ENCODE data around the gene FARP1.
A peak's percentile ranks its signal among the peaks of the same experiment; 100 is the strongest.

The FARP1 gene

DNA sequence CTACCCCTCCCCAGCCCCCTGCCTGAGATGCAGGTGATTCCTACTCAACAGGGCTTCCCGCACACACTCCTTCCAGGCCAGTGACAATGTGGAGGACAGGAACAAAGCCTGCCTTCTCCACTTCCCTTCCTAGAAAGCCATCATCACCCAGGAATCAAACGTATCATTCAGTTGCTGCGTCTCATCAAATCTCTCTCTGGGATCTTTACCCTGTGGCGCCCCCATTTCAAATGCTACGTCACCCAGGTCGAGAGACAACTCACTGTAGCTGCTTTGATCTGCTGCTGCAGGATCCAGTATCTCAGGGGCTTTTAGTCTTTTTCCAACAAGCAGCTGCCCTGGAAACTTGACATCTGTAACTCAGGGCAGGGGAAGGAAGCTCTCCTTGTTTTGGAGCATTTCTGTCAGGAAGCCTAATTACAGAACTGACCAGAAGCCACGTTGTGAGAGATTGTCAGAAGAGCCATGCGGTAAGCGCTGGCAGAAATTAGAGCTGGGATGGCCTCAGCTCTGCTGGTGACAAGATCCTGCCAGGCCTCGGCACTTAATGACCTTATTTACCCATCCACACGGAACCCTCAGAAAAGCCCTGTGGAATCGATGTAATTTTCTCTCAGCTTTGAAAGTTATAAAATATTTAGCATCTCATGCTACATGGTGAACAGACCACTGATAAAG is 293.5 kb downstream of the FARP1 start:
- DNase-seq, result no peak

DNA sequence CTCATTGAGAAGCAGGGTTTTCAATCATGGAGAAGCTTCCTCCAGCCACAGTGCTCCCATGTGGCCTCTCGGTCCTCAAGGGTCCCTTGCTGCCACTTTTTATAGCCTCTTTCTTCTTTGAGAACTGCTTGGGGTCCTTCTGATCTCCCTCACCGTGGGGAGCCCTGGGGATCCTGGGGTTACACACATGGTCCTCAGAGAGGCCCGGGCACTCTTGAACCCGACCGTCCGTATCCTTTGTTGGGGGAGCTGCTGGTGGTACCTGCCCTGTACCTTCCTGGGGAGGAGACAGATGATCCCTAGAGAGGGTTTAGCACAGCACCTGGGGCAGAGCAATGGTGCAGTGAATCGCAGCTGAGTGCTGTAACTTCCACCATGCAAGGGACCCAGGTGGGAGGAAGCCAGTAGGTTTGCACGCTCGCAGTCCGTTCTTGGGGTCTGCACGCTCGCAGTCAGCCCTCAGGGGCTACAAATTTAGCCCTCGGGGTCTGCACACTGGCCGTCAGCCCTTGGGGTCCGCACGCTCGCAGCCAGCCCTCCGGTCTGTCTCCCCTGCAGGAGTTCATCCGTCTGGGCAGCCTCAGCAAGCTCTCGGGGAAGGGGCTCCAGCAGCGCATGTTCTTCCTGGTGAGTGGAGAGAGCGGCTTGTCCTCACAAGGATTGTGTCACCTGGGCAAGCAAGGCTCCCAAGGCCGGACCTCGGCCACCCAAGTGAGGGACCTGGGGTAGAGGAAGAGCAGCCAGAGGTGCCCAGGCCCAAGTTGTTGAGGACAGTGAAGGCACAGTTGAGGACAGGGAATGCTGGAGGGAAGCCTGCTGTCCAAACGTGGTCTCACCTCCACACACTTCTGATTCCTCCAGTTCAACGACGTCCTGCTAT is 295.6 kb downstream of the FARP1 start:
- no peak for DNase-seq

DNA sequence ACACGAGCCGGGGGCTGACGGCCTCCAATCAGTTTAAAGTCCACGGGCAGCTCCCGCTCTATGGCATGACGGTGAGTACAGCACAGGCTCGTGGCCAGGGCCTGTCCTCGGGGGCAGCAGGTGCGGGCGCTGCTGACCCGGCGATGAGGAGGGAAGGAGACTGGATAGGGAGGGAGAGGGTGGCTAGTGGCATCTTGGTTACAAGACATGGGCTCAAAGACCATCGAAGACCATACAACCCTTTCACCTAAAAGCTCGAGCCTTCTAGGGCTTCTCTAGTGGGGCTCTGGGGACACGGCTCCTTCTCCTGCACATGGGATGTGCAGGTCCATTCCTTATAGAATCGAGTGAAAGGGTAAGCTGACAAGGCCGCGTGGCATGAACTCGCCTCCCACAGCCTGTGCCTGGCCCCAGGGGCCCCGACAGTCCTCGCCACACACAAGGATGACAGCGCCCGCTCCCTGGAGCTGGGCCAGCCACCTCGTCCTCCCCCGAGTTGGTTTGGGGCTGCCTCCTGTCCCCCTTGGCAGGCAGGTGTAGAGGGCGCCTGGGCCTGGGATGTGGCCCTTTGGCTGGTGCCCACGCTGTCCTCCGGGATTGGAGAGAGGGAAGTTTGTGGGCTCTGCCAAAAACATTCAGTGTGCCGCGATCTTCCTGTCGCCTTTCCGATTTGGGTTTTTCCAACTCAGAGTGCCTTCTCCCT is 296.4 kb downstream of the FARP1 start:
- no peak for DNase-seq

DNA sequence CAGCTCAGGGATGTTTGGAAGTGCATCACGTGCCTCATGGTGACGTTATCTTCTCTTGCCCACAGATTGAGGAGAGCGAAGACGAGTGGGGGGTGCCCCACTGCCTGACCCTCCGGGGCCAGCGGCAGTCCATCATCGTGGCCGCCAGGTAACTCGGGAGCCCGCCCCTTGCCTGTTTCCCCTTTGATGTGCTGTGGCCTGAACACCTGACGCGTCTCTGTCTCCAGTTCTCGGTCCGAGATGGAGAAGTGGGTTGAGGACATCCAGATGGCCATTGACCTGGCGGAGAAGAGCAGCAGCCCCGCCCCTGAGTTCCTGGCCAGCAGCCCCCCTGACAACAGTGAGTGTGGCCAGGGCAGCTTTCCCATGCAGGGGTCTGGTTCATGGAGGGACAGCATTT is 297.0 kb downstream of the FARP1 start:
- DNase-seq, result no peak

DNA sequence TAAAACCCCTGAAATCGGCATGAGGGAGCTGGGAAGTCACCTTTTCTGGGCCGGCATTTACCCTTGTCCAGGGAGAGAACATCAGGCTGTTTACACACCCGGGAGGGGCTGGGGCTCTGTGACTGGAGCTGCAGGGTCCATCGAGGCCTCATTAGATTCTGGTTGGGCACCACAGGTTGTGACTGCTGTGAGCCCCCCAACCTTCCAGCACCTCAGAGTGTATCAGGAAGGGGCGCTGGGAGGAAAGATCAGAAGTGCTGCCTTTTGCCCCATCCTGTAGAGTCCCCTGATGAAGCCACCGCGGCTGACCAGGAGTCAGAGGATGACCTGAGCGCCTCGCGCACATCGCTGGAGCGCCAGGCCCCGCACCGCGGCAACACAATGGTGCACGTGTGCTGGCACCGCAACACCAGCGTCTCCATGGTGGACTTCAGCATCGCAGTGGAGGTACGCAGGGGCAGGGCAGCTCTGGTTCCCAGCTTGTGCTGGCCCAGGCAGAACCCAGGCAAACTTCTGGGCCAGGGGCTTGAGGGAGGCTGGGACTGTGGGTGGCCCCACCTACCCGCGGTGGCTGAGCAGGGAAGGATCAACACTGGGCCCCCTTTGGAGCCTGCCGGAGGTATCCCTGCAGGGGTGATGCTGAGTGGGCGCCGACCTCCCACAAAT is 297.6 kb downstream of the FARP1 start:
- DNase-seq, result no peak

DNA sequence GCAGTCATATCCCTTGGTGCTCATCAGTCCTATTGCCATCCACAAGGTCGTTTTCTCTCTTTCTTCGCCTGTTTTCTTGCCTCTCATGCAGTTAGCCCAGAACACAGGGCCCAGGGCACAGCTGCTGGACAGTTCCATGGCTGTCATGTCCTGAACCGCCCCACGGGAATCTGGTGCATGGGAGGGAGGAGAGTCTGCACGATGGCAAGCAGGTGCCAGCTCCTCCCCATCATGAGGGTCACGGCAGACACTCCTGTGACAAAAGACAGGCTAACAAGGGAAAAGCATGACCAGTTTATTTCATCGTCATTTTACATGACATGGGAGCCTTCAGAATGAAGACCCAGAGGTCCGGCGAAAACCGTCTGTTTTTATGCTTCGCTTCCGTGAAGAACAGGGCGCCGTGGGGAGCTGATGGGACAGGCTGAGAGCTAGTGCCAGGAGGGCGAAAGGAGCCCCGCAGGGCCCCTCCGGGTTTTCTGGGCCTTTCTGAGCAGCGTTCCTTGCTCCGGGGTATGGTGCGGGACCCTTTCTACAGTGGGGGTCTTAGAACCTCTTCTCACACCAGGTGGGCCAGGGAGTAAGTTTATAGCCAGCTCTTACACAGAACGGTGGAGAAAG is 298.3 kb downstream of the FARP1 start:
- DNase-seq, result no peak

DNA sequence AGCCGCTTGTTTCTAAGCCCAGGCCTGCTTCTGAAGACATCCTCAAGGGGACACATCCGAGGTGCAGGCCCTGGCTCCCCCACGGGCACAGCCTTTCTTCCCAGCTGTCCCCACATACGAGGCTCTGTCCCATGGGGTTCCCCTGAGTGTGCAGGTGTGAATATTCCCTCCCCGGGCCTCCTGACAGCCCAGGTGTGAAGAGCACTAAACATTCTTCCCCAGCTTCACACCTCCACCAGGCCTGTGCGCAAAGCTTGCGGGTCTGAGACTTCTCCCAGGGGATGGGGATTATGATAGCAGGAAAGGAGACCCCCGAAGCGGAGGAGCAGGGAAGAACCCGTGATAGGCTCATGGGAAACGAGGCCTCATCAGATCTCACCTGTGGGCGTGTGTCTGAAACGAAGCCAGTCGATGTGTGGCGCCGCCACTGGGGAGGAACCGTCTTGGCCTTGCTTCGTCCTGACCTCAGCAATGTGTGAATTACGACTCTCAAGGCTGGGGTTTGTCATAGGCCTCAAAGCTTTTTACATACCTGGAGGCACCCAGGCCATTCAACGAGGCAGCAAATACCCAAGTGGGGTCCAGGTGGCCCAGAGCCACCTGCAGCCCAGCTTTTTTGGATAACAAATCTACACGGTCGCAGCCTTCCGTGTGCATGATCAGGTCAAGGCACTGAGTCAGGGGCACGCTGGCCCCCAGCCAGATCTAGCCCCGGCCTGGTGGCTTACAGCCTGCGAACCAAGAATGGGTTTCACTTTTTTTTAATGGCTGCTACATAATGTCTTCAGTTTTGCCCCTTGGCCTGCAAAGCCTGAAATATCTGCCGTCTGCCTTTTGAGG is 299.7 kb downstream of the FARP1 start:
- no peak for DNase-seq

- DNase-seq, result no peak
Observed at GRCh38 chr13:98443329-98443728, 300.4 kb downstream of the FARP1 start.

DNA sequence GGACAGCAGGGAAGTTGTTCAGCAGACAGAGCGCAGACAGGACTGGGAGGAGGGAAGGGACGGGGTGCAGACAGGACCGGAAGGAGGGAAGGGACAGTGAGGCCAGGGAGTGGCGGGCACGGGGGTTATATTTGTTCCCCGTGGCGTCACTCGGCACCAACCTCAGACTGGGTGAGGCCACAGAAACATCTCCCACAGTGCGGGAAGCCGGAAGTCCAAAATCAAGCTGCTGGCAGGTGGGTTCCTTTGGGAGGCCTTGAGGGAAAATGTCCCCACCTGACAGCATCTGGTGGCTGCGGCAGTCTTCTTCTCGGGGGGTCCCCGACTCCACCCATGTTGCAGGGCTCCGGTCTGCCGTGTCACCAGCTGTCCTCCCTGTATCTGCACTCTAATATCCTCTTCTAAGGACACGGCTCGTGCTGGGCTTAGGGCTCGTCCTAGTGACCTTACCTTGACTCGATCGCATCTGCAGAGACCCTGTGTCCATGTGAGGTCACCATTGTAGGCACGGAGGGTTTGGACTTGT is 301.0 kb downstream of the FARP1 start:
- DNase-seq, result no peak

DNA sequence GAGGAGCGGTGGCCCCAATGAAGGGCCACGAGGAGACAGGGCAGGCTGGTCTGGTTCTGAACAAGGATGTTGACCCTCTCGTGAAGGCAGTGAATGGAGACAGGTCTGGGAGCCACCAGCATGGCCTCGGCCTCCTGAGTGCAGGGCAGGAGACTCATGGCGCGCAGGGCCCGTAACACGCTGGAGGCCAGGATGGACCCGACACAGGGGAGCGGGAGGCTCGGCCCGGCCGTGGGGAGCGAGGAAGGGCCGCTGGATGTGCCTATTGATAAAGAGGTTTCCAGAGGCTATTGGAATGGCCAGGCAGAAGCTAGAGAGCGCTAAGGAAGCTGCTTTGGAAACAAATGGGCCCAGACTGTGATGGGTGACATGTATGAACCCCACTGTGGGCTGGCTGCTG is 301.5 kb downstream of the FARP1 start:
- no peak for DNase-seq

DNA sequence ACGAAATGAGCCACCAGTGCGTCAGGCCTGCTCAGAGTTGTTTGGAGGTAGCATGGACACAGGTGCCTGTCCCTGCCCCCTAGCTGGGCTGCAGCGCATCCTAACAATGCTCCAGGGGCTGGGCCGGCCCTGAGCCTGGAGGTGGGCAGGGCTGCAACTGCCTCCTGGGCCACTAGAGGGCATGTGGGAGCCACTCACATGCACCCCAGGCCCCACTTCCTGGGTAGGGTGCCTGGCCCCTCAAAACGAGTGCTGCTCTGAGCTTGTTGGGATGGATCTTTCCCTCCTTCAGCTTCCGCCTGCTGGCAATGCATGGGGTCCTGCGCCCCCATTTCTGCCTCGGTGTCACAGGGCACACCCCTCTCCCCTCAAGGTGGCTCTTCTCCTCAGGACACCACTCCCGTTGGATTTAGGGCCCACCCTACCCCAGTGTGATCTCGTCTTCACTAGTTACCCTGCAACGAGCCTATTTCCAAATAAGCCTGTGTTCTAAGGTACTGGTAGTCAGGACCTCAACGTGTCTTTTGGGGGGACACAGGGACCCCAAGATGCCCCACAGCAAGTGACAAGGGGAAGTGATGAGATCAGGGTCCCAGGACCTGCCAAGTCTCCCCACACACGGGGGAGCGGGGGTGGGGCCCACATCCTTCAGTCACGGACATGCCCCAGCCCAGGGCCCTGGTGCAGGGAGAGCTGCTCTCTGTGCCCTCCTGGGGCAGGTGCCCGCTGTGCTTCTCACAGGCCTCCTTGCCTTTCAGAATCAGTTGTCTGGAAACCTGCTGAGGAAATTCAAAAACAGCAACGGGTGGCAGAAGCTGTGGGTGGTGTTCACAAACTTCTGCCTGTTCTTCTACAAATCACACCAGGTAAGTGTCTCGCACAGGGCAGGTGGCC is 302.7 kb downstream of the FARP1 start:
- DNase-seq, result peak; percentile 40

GRCh38 chr13:98446234-98446621 is 303.3 kb downstream of the FARP1 start:
- no peak for DNase-seq

GRCh38 chr13:98447130-98447529 is 304.2 kb downstream of the FARP1 start:
- DNase-seq, result no peak

- DNase-seq, result no peak
Observed at GRCh38 chr13:98447881-98448641, 305.2 kb downstream of the FARP1 start.

DNA sequence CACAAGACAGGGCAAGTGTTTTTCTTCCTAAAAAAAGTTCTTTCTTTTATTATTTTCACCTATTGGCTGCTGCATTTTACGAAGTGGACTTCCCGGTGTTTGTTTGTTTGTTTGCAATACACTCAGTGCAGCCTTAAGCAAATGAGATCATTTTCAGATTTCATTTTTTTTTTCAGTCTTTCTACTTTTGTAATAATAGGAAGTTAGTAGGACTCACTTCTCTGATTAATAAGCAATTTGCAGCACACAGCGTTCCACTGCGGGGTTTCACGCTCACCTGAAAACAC is 305.7 kb downstream of the FARP1 start:
- no peak for DNase-seq

GRCh38 chr13:98449273-98449672 is 306.4 kb downstream of the FARP1 start:
- no peak for DNase-seq

- no peak for DNase-seq
Observed at GRCh38 chr13:98450026-98450425, 307.1 kb downstream of the FARP1 start.

DNA sequence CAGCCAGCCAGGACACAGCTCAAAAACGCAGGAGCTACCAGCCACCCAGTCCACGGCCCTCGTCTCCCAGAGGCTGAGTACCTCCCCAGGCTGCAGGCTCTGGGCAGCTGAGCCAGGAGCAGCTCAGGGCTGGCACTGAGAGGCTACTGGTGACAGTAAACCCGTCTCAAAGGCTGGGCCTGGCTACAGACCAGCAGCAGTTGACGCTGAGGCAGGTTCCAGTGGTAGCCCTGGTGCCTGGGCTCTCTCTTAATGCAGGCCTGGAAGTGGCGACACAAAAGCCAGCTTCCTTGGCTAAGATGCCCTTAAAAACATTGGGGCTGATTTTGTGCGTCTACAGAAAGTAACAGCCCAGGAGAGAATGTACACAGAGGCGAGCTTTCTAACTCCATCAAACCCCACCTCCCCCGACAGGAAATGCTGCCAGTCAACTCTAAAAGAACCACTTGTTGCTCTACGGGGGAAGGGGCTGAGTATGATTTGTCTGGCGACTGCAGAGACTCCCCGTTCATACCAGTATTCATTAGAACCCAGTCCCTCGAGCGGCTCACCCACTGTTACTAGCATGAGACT is 307.7 kb downstream of the FARP1 start:
- no peak for DNase-seq

DNA sequence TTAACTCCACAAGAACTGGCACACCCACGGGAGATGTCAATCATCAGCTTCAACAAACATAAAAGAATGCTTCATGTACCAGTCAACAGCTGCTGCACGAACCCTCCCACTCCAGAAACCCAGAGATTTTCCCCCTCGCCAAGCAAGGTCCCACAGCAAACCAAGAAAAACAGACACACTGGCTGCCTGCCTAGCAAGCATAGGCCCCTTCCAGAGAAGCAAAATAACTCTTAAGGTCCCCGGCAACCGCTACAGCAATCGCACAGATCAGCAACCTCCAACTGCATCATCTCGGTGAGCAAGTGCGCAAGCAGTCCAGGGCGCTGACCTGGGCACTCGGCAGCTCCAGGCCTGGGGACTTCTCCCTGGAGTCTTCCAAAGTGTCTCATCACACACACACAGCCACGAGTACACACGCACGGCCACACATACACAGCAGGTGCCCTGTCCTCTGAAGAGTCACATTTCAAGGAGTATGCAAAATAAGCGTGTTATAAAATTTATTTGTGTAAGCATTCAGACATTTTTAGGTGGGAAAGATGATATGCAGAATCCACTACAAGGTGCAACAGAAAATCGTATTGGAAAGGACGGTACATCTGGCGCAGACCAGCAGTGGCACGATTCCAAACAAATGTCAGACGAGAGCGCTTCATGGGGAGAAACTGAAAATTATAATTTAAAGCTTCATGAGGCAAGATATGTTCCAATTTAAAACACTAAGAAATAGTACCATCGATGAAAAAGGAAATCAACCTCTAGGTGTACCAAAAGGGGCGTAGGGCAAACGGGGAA is 309.0 kb downstream of the FARP1 start:
- DNase-seq, result no peak

Measured in NCI-H2107 (cell line).